Esophagus squamous epithelium (tissue), 4 donors: ENCODE data around the gene DAPK2.

Experiments used
- CTCF ChIP-seq, 6 experiments: fragments of 450-650 bp in 4 of 6; fragments of 200-600 bp in 2 of 6; sonication (generic) in 2 of 6; IDR thresholded peaks; one replicate each; pipeline ENCODE4 v1.5.1; 2016 to 2019; ENCODE audit warnings: antibody characterized with exemption in 6 of 6, mild to moderate bottlenecking in 4 of 6, moderate library complexity in 4 of 6
- POLR2A ChIP-seq, 4 donors: fragments of 450-650 bp; IDR thresholded peaks; one replicate each; pipeline ENCODE4 v1.6.1; 2017; ENCODE audit warnings: antibody characterized with exemption in 4 of 4, mild to moderate bottlenecking in 4 of 4, moderate library complexity in 3 of 4

- TF ChIP-seq CTCF (IDR thresholded peaks at IDR 0.05) (no peak), POLR2A (IDR thresholded peaks at IDR 0.05) (no peak)
Measured at GRCh38 chr15:63870487-63871209, 175.6 kb downstream of the DAPK2 start.
